Tibial artery (tissue), 4 donors: ENCODE data around the gene PTPN14.
"Not testable (repeated sequence)": the region's sequence is repeated elsewhere in the genome, so short reads cannot be mapped to it uniquely, and the experiment has no call there.

ENCODE experiments used
- DNase-seq, 2 donors: peaks; one replicate each; pipeline ENCODE4 v3.0.0-alpha.2; 2019
- H3K27ac ChIP-seq, 2 donors: fragments of 200-600 bp; sonication (generic) in 1 of 2; 1 replicate in 1 of 2; 2 replicates in 1 of 2; pipeline ENCODE4 v1.5.1; 2018 to 2019; ENCODE audit warnings: mild to moderate bottlenecking in 1 of 2
- H3K27me3 ChIP-seq, 2 donors: fragments of 200-600 bp; sonication (generic) in 1 of 2; one replicate each; pipeline versions ENCODE4 v1.5.1 to v1.6.0; 2016 to 2019
- H3K36me3 ChIP-seq, 3 donors: fragments of 200-600 bp; sonication (generic) in 2 of 3; one replicate each; pipeline ENCODE4 v1.5.1; 2016 to 2019; ENCODE audit warnings: mild to moderate bottlenecking in 2 of 3
- H3K4me1 ChIP-seq, 4 donors: fragments of 200-600 bp; sonication (generic) in 2 of 4; 1 replicate in 3 of 4; 2 replicates in 1 of 4; pipeline ENCODE4 v1.5.1; 2016 to 2019
- H3K4me3 ChIP-seq, 2 donors: fragments of 200-600 bp; sonication (generic) in 1 of 2; 1 replicate in 1 of 2; 2 replicates in 1 of 2; pipeline ENCODE4 v1.5.1; 2018 to 2019; ENCODE audit warnings: mild to moderate bottlenecking in 2 of 2
- H3K9me3 ChIP-seq, 3 donors: fragments of 200-600 bp; sonication (generic) in 1 of 3; one replicate each; pipeline ENCODE4 v1.5.1; 2016 to 2019
- CTCF ChIP-seq, 2 experiments: fragments of 200-600 bp in 1 of 2; fragments of 450-650 bp in 1 of 2; IDR thresholded peaks; one replicate each; pipeline ENCODE4 v1.5.1; 2017 to 2019; ENCODE audit warnings: antibody characterized with exemption in 2 of 2, mild to moderate bottlenecking in 1 of 2, moderate library complexity in 1 of 2
- intact Hi-C: fragments of 100-400 bp; cut with DNase I; formaldehyde crosslinking; loops from one replicate; pipeline ENCODE4 v1.15.0; 2023; ENCODE audit warnings: low total_unique reads

The PTPN14 gene

GRCh38 chr1:214524824-214525223, 26.6 kb downstream of the PTPN14 start:
- no peak for DNase-seq
- Histone ChIP-seq H3K9me3 (no peaks in the 10 kb centered on the region), H3K36me3 (no peaks in the 10 kb centered on the region), H3K4me3 (no peak overlapping the region), H3K27ac (no peak overlapping the region), H3K27me3 (no peaks in the 10 kb centered on the region), H3K4me1 (peaks cover 0 to 31% (median 14%) of the 10 kb centered on the region in 4 donors)
- no peak for TF ChIP-seq CTCF (IDR thresholded peaks at IDR 0.05)
- intact Hi-C loops, result no loop called here

GRCh38 chr1:214523124-214523824, 28.1 kb downstream of the PTPN14 start:
- intact Hi-C loops, result no loop called here
- no peak for TF ChIP-seq CTCF (IDR thresholded peaks at IDR 0.05)
- Histone ChIP-seq H3K27ac (no peak overlapping the region), H3K36me3 (no peaks in the 10 kb centered on the region), H3K27me3 (no peaks in the 10 kb centered on the region), H3K4me1 (peaks cover 0 to 31% (median 12%) of the 10 kb centered on the region in 4 donors), H3K4me3 (no peak overlapping the region), H3K9me3 (no peaks in the 10 kb centered on the region)
- no peak for DNase-seq

DNA sequence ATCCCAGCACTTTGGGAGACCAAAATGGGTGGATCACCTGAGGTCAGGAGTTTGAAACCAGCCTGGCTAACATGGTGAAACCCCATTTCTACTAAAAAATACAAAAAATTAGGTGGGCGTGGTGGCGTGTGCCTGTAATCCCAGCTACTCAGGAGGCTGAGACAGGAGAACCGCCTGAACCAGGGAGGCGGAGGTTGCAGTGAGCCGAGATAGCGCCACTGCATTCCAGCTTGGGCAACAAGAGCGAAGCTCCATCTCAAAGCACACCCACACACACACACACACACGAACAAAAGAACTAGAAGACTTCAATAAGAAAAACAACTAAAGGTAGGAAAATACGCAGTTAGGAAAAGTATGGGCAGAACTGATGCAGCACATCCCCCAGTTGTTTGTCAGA, 29.9 kb downstream of the PTPN14 start:
- H3K4me3 ChIP-seq, intact Hi-C loops, DNase-seq, H3K9me3 ChIP-seq, H3K27me3 ChIP-seq, H3K36me3 ChIP-seq, H3K27ac ChIP-seq: not testable (repeated sequence)
- peaks cover 0 to 23% (median 12%) of the 10 kb centered on the region in 4 donors for H3K4me1 ChIP-seq

DNA sequence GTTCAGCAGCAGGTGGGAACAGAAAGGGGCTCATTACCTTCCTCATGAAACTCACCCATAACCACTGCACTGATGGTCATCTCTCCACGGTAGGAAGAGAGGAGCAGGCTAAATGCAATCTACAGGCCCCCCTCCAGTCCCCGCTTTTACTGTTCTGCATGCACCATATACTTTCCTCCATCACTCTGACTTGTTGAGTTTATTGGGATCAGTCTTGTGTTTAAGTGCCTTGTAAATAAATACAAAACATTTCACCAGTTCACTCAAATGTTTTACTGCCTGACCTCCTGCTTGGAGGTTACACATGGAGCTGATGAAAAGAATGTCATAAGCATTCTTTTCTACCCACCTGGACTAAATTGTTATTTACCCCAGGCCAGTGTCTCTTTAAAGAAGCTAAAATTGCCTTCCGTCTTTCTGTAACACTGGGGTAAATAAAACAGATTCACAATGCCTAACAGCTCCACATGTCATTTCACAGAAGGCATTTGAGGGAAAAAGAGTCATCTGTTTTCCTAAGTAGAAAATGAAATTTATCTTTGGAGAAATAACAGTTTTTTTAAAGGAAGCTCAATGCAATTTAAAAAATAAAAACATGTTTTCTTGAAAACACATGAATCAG, 30.7 kb downstream of the PTPN14 start:
- peaks cover 0 to 30% (median 12%) of the 10 kb centered on the region in 4 donors for H3K4me1 ChIP-seq
- no peaks in the 10 kb centered on the region for H3K27me3 ChIP-seq
- no peak for DNase-seq
- TF ChIP-seq CTCF (IDR thresholded peaks at IDR 0.05), result no peak
- no peaks in the 10 kb centered on the region for H3K36me3 ChIP-seq
- intact Hi-C loops, result no loop called here
- no peak overlapping the region for H3K27ac ChIP-seq
- H3K4me3 ChIP-seq, result no peak overlapping the region
- no peaks in the 10 kb centered on the region for H3K9me3 ChIP-seq

DNA sequence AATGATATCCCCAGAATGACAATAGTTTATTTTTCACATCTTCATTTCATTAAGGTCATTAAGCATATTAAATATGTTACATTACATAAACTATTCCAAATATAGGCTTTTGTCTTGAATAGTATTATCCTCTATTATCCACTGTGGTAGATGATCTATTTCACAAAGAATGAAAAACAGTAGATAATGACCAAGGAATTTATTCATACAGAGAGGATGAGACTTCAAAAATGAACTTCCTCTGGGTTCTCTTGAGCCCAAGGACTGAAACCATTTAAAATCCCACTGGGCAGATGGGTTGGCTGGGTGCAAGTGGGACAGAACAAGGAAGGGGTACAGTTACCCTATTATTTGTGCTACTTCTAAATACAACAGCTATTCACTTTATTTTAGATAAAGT, 33.0 kb downstream of the PTPN14 start:
- H3K27ac ChIP-seq, result no peak overlapping the region
- H3K27me3 ChIP-seq, result no peaks in the 10 kb centered on the region
- no peak for DNase-seq
- no peak for TF ChIP-seq CTCF (IDR thresholded peaks at IDR 0.05)
- H3K4me3 ChIP-seq, result no peak overlapping the region
- intact Hi-C loops, result loop anchor here (1.0 kb wide), 1 partner anchor 22 kb away; no protein-coding TSS in a partner anchor
- peaks cover 0 to 31% (median 21%) of the 10 kb centered on the region in 4 donors for H3K4me1 ChIP-seq
- H3K36me3 ChIP-seq, result no peaks in the 10 kb centered on the region
- H3K9me3 ChIP-seq, result no peaks in the 10 kb centered on the region
